ENCODE measurements around the gene INTS2. TPM values are rescaled to one million over a fixed set of nuclear protein-coding genes. Genes with fewer than 3 reads are reported as not detected.

Gene INTS2
- total RNA-seq, 1 experiment from 2014 or later: 20.8 TPM

DNA sequence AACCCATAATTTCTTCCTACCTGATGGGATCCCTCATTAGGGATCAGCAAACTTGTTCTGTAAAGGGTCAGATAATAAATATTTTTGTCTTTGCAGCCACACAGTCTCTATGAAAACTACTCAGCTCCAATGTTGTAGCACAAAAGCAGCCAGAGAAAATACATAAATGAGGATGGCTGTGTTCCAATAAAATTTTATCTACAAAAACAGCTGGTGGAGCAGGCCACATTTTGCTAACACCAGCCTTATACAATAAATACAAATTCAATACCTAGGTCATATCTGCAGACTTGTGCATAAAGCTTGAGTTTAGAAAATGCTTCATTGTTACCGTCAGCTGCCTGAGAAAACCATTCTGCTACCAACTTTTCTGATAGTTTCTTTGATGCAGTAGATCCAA, 38.4 kb upstream of the INTS2 start:
- no peak for TF ChIP-seq CTCF (conservative IDR thresholded peaks at IDR 0.05)
- H3K79me2 ChIP-seq (ENCODE audit: insufficient read depth, low read length): no peaks in the 10 kb centered on the region
- H3K9me3 ChIP-seq (ENCODE audit: control insufficient read depth, low read depth, low read length): no peaks in the 10 kb centered on the region
- no peak overlapping the region for H4K8ac ChIP-seq (replicated peaks; ENCODE audit: insufficient read length, low read depth, low read length)
- H3K79me1 ChIP-seq (ENCODE audit: insufficient read depth, low read depth, low read length, poor library complexity, severe bottlenecking): peaks cover under 1% of the 10 kb centered on the region
- peaks cover 20 to 75% (median 64%) of the 10 kb centered on the region in 3 experiments; a peak in 6 of 7 replicates for H3K36me3 Mint-ChIP-seq (ENCODE audit: insufficient read depth in 1 of 3, low read depth in 3 of 3)
- H3K4ac ChIP-seq (ENCODE audit: low read depth, low read length): no peak overlapping the region
- no peak overlapping the region for H3K56ac ChIP-seq (ENCODE audit: insufficient read length, low read depth, low read length)
- H2BK12ac ChIP-seq (ENCODE audit: insufficient read length, low read depth, low read length): no peak overlapping the region
- no peaks in the 10 kb centered on the region for H3K27me3 ChIP-seq (ENCODE audit: insufficient read depth, low read length)
- no peak overlapping the region for H3K14ac ChIP-seq (ENCODE audit: insufficient read depth, low read length)
- H2AK5ac ChIP-seq (ENCODE audit: insufficient read length, low read length): no peak overlapping the region
- no peak overlapping the region for H2BK5ac ChIP-seq (ENCODE audit: insufficient read length, low read length)
- no peaks in the 10 kb centered on the region for H3K9me3 Mint-ChIP-seq
- H3K27ac ChIP-seq (ENCODE audit: insufficient read length, low read depth, low read length): no peak overlapping the region
- no peaks in the 10 kb centered on the region for H3K27me3 Mint-ChIP-seq (ENCODE audit: low read depth)
- no peak overlapping the region for H2BK20ac ChIP-seq (ENCODE audit: low read depth, low read length, poor library complexity, severe bottlenecking)
- H4K91ac ChIP-seq (ENCODE audit: insufficient read length, low read depth, low read length): no peak overlapping the region
- H3K23ac ChIP-seq (ENCODE audit: insufficient read length, low read depth, low read length): no peak overlapping the region
- no peaks in the 10 kb centered on the region for H3K23me2 ChIP-seq (ENCODE audit: insufficient read length, low read depth, low read length, poor library complexity, severe bottlenecking)
- no peak overlapping the region for H3K18ac ChIP-seq (ENCODE audit: insufficient read length, low read depth, low read length)
- DNase-seq: no peak
- no peaks in the 10 kb centered on the region for H3K4me1 ChIP-seq (ENCODE audit: insufficient read depth, low read length)
- H3K27ac Mint-ChIP-seq: no peak overlapping the region; a peak in 1 of 7 replicates
- no peak overlapping the region for H3K4me3 Mint-ChIP-seq
- H4K5ac ChIP-seq (ENCODE audit: insufficient read length, low read depth, low read length): no peak overlapping the region
- no peak overlapping the region for H3K9ac ChIP-seq (ENCODE audit: extremely low read depth, insufficient read length, low read length)
- H2BK120ac ChIP-seq (ENCODE audit: low read depth, low read length, poor library complexity, severe bottlenecking): no peak overlapping the region
- no CpG with 5 or more reads among the region's 1 CpG for WGBS (ENCODE audit: extremely low coverage, insufficient read length, low lambda C conversion rate)
- no peak overlapping the region for H2BK15ac ChIP-seq (ENCODE audit: low read depth, low read length)
- H3K4me1 Mint-ChIP-seq: no peaks in the 10 kb centered on the region
- no peak overlapping the region for H3K4me2 ChIP-seq (ENCODE audit: insufficient read depth, insufficient read length, low read length)
- no peak overlapping the region for H3T11ph ChIP-seq (ENCODE audit: low read length)
- no peaks in the 10 kb centered on the region for H4K20me1 ChIP-seq (ENCODE audit: control insufficient read depth, insufficient read depth, insufficient read length)
- no peak overlapping the region for H2AFZ ChIP-seq (ENCODE audit: low read length)
